A673 (cell line): ENCODE data around the gene SLC36A1. TPM values are rescaled to one million over a fixed set of nuclear protein-coding genes. Genes with fewer than 3 reads are reported as not detected.

Source experiments
- BruUV-seq: library from RNA; stranded (reverse); fragments of 400-500 nt; replicated peaks from 2 replicates; lab custom pipeline; 2021; lab: Mats Ljungman, UMichigan
- CTCF ChIA-PET: fragments of 300-600 bp; sonication (Branson Sonifier 250); formaldehyde crosslinking; loops from one replicate; lab custom pipeline; 2022; ENCODE audit warnings: antibody characterized with exemption; lab: Charles Lee
- POLR2A ChIA-PET: fragments of 300-600 bp; sonication (Branson Sonifier 250); formaldehyde crosslinking; loops from one replicate; lab custom pipeline; 2022; ENCODE audit warnings: antibody characterized with exemption; ENCODE audit not compliant: low non-redundant PET; lab: Charles Lee
- DNase-seq: peaks from one replicate; pipeline ENCODE4 v3.0.0-alpha.2; 2015; ENCODE audit warnings: low spot score
- H3K27ac ChIP-seq: fragments of 200-600 bp; sonication (generic); 2 replicates; pipeline ENCODE4 v1.5.1; 2016; ENCODE audit warnings: mixed run types, low read depth, mild to moderate bottlenecking, mixed read lengths, antibody characterized with exemption, low read length; ENCODE audit not compliant: poor library complexity, severe bottlenecking
- H3K27me3 ChIP-seq: fragments of 200-600 bp; sonication (generic); replicated peaks from 2 replicates; pipeline ENCODE4 v1.6.1; 2017; ENCODE audit warnings: mixed run types, low read depth, mild to moderate bottlenecking, mixed read lengths, antibody characterized with exemption, low read length; ENCODE audit not compliant: insufficient read depth, poor library complexity
- H3K36me3 ChIP-seq: fragments of 200-600 bp; sonication (generic); 2 replicates; pipeline ENCODE4 v1.6.1; 2016; ENCODE audit warnings: mixed run types, mild to moderate bottlenecking, mixed read lengths, antibody characterized with exemption, low read length; ENCODE audit not compliant: insufficient read depth, poor library complexity, severe bottlenecking
- H3K4me1 ChIP-seq: fragments of 200-600 bp; sonication (generic); 2 replicates; pipeline ENCODE4 v1.6.1; 2017; ENCODE audit warnings: mixed run types, mild to moderate bottlenecking, mixed read lengths, antibody characterized with exemption, low read length; ENCODE audit not compliant: insufficient read depth, poor library complexity, severe bottlenecking
- H3K4me3 ChIP-seq: fragments of 200-600 bp; sonication (generic); 2 replicates; pipeline ENCODE4 v1.5.1; 2016; ENCODE audit warnings: low read depth, mixed run types, mild to moderate bottlenecking, mixed read lengths, low read length; ENCODE audit not compliant: poor library complexity, severe bottlenecking
- H3K9me3 ChIP-seq: fragments of 200-600 bp; sonication (generic); 2 replicates; pipeline ENCODE4 v1.6.1; 2016; ENCODE audit warnings: mixed run types, low read depth, mild to moderate bottlenecking, mixed read lengths, antibody characterized with exemption, low read length; ENCODE audit not compliant: poor library complexity, severe bottlenecking
- EZH2 ChIP-seq: fragments of 200-600 bp; sonication (generic); IDR thresholded peaks from 2 replicates; pipeline ENCODE4 v1.6.1; 2017; ENCODE audit warnings: borderline replicate concordance, low read depth, mild to moderate bottlenecking, mixed read lengths, antibody characterized with exemption, low read length; ENCODE audit not compliant: poor library complexity, severe bottlenecking
- intact Hi-C: fragments of 100-400 bp; cut with micrococcal nuclease; formaldehyde crosslinking; loops from one replicate; pipeline ENCODE4 v1.10.0; 2022; ENCODE audit not compliant: unreplicated experiment
- total RNA-seq: library from RNA; stranded (reverse); gene quantifications from 2 replicates; pipeline ENCODE4 v1.2.3, GENCODE V29; 2021
- TF ChIP-seq, protein P1 (sequence below): fragments of 300-800, 200-600 bp; sonication (generic); conservative IDR thresholded peaks from 2 replicates; pipeline ENCODE4 v1.5.1; 2017; ENCODE audit warnings: low read depth, mild to moderate bottlenecking, antibody characterized with exemption, low read length, moderate library complexity, mixed read lengths

SLC36A1 gene
- total RNA-seq, 1 experiment from 2014 or later, result 12.5 TPM

DNA sequence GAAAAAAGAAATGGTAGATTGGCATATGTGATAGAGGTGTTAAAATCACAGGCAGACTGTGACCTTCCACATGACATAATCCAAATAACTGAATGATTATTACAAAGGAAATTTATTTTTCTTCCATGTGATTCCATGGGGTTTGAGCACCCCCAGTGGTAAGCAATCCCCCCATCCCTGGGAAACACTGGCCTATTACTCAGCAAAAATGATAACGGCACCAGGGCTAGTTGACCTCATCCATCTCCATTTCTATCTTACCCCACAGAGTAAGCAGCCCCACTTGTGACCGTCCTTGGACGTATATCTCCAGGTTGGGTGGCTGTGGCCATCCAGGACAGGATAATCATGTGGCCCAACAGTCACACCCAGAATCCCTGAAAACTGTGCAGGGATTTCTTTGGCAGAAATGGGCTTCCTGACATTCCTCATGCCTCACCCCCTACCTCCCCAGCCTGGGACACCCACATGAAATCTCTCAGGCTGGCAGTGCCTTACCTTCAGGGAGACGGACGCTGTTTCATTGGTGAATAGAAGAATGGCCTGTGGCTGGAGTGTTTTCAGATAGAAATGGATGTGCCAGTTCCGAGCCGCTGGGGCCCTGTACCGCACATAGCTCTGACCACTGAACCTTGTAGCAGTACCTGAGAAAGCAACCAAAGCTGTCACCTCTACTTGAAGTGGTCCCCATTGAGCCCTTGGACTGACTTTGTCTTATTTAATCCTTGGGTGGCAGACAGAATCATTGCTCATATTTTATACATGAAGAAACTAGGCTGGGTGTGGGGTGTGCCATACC, 69.9 kb downstream of the SLC36A1 start:
- no peaks in the 10 kb centered on the region for H3K36me3 ChIP-seq
- DNase-seq, result no peak
- no peaks in the 10 kb centered on the region for H3K9me3 ChIP-seq
- CTCF ChIA-PET, result no interaction called here
- H3K4me1 ChIP-seq, result no peaks in the 10 kb centered on the region
- H3K27me3 ChIP-seq, result no peaks in the 10 kb centered on the region
- intact Hi-C loops, result no loop called here
- H3K4me3 ChIP-seq, result no peak overlapping the region
- no TSS peak for BruUV-seq
- TF ChIP-seq, protein P1, sequence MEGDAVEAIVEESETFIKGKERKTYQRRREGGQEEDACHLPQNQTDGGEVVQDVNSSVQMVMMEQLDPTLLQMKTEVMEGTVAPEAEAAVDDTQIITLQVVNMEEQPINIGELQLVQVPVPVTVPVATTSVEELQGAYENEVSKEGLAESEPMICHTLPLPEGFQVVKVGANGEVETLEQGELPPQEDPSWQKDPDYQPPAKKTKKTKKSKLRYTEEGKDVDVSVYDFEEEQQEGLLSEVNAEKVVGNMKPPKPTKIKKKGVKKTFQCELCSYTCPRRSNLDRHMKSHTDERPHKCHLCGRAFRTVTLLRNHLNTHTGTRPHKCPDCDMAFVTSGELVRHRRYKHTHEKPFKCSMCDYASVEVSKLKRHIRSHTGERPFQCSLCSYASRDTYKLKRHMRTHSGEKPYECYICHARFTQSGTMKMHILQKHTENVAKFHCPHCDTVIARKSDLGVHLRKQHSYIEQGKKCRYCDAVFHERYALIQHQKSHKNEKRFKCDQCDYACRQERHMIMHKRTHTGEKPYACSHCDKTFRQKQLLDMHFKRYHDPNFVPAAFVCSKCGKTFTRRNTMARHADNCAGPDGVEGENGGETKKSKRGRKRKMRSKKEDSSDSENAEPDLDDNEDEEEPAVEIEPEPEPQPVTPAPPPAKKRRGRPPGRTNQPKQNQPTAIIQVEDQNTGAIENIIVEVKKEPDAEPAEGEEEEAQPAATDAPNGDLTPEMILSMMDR, result no peak
- no peak for TF ChIP-seq EZH2
- POLR2A ChIA-PET, result no interaction called here
- no peak overlapping the region for H3K27ac ChIP-seq

DNA sequence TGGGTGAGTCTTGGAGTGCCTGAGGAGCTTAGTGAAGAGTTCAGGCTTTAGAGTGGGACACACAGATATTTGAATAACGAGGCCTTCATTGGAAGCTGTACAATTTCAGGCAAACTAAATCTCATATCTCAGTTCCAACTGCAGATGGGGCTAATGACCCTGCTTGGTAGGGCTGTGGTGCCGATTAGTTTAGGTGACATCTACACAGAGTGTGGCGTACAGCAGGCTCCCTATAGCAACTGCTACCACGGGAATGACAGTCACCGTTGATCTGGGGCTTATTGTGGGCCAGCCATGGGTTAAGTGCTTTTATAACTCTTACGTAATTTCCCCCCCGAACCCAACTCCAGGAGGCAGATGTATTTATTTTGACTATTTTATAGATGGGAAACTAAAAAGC, 72.9 kb downstream of the SLC36A1 start:
- CTCF ChIA-PET, result interaction anchor here (1.3 kb wide), 1 partner anchor 132 kb away, joined by 3 read pairs; no protein-coding TSS in a partner anchor
- H3K27ac ChIP-seq, result no peak overlapping the region
- no TSS peak for BruUV-seq
- DNase-seq, result no peak
- POLR2A ChIA-PET, result no interaction called here
- no peak for TF ChIP-seq EZH2
- TF ChIP-seq, protein P1, result no peak
- no peaks in the 10 kb centered on the region for H3K4me1 ChIP-seq
- H3K4me3 ChIP-seq, result no peak overlapping the region
- H3K27me3 ChIP-seq, result no peaks in the 10 kb centered on the region
- H3K9me3 ChIP-seq, result no peaks in the 10 kb centered on the region
- intact Hi-C loops, result loop anchor here (10.0 kb wide), 2 partner anchors 135 to 225 kb away; no protein-coding TSS in a partner anchor
- no peaks in the 10 kb centered on the region for H3K36me3 ChIP-seq

DNA sequence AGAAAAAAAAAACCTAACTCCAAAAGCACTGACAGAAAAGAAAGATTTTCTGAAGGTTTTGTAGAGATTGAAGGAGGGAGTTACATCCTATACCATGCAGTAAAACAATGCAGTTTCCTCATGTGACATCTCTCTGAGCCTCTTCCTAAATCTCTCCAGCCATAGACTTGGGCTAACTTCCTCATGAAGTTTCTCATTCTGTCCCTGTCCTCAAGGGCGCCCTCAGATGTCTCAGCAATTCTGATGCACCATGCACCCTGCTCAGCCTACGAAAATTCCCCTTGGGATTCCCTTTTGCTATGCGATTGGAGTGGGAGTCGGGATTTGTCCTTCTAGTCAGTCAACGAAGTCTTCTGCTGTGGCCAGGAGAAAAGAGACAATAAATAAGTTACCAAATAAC, 74.8 kb downstream of the SLC36A1 start:
- BruUV-seq, result no TSS peak
- no peak for TF ChIP-seq EZH2
- TF ChIP-seq, protein P1, result no peak
- intact Hi-C loops, result loop anchor here (10.0 kb wide), 2 partner anchors 133 to 223 kb away; no protein-coding TSS in a partner anchor
- ChIA-PET POLR2A (no interaction called here), CTCF (no interaction called here)
- no peak for DNase-seq
- Histone ChIP-seq H3K27ac (no peak overlapping the region), H3K9me3 (no peaks in the 10 kb centered on the region), H3K4me3 (no peak overlapping the region), H3K36me3 (no peaks in the 10 kb centered on the region), H3K4me1 (no peaks in the 10 kb centered on the region), H3K27me3 (no peaks in the 10 kb centered on the region)
